ENCODE results near the gene PPP3R2.

- TF ChIP-seq CTCF (conservative IDR thresholded peaks at IDR 0.05; ENCODE audit: low read length), result no peak
- no peak for TF ChIP-seq EZH2phosphoT487 (IDR thresholded peaks at IDR 0.05; ENCODE audit: borderline replicate concordance)
These were observed 33.4 kb upstream of the PPP3R2 start for GRCh38 chr9:101628173-101628572.

All from Loucy (cell line).